Peyer's patch (tissue), 4 donors: Measurements from ENCODE around the gene BRAF.

Experiments used
- CTCF ChIP-seq, 6 experiments: fragments of 450-650 bp in 4 of 6; fragments of 200-600 bp in 2 of 6; sonication (generic) in 1 of 6; IDR thresholded peaks; one replicate each; pipeline ENCODE4 v1.5.1; 2017 to 2019; ENCODE audit warnings: antibody characterized with exemption in 6 of 6, mild to moderate bottlenecking in 3 of 6, moderate library complexity in 1 of 6
- POLR2A ChIP-seq, 2 donors: fragments of 450-650 bp; IDR thresholded peaks; one replicate each; pipeline ENCODE4 v1.5.1; 2017; ENCODE audit warnings: antibody characterized with exemption in 2 of 2, mild to moderate bottlenecking in 2 of 2, moderate library complexity in 2 of 2

GRCh38 chr7:140688341-140688740 is 236.4 kb downstream of the BRAF start:
- no peak for TF ChIP-seq CTCF (IDR thresholded peaks at IDR 0.05)
- TF ChIP-seq POLR2A (IDR thresholded peaks at IDR 0.05), result no peak
